ENCODE measurements around the gene ESX1. TPM values are rescaled to one million over a fixed set of nuclear protein-coding genes. Genes with fewer than 3 reads are reported as not detected.
"Not testable (repeated sequence)": the region's sequence is repeated elsewhere in the genome, so short reads cannot be mapped to it uniquely, and the experiment has no call there.

The ESX1 gene
- total RNA-seq, 1 experiment from 2014 or later, result not detected

DNA sequence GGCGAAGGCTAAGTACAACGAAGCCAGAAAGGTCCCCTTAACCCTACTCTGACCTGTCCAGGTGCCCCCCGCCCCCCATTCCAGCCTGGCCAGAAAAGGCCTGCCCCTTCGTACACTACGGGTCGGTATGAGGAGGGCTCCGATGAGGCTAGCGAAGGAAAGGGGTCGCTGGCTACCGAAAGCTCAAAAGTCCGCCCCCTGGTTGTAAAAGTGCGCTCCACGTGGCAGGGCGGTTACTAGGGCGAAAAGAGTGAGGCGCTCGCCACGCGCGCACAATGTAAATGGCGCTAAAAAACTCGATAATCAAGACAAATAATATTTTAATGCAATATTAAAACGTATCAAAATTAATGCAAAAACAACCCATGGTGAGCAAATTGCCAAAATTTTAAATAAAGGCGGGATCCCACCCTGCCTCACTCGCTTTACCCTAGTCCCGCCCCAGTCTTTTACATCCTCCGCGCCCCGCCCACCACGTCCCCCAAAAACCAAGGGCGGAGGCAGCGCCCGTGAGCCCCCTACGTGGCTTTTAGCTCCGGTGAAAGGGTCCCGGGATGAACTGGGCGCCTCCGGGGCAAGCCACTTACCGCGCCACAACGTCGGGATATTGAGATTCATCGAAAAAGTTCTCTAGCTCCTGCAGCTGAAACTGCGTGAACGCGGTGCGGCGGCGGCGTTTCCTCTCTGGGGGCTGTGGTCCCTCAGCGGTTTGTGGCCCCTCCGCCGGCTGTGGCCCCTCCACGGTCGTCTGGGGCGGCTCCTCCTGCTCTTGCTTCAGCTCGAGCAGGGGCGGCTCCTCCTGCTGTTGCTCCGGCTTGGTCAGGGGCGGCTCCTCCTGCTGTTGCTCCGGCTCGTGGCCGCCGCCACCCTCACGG lies 929 bp downstream of the ESX1 start:
- no TSS peak for BruUV-seq (replicated peaks)
- Mint-ChIP-seq H3K27me3 (ENCODE audit: insufficient read depth, unreplicated experiment) (peaks cover 23% of the 10 kb centered on the region), H3K4me1 (ENCODE audit: insufficient read depth, unreplicated experiment) (no peaks in the 10 kb centered on the region), H3K27ac (ENCODE audit: low read depth, unreplicated experiment) (no peak overlapping the region), H3K36me3 (ENCODE audit: insufficient read depth, unreplicated experiment) (no peaks in the 10 kb centered on the region), H3K9me3 (ENCODE audit: unreplicated experiment) (no peaks in the 10 kb centered on the region), H3K4me3 (ENCODE audit: unreplicated experiment) (peak overlapping the region; percentile 70)
- TF ChIP-seq, protein P1, sequence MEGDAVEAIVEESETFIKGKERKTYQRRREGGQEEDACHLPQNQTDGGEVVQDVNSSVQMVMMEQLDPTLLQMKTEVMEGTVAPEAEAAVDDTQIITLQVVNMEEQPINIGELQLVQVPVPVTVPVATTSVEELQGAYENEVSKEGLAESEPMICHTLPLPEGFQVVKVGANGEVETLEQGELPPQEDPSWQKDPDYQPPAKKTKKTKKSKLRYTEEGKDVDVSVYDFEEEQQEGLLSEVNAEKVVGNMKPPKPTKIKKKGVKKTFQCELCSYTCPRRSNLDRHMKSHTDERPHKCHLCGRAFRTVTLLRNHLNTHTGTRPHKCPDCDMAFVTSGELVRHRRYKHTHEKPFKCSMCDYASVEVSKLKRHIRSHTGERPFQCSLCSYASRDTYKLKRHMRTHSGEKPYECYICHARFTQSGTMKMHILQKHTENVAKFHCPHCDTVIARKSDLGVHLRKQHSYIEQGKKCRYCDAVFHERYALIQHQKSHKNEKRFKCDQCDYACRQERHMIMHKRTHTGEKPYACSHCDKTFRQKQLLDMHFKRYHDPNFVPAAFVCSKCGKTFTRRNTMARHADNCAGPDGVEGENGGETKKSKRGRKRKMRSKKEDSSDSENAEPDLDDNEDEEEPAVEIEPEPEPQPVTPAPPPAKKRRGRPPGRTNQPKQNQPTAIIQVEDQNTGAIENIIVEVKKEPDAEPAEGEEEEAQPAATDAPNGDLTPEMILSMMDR (IDR thresholded peaks at IDR 0.05; ENCODE audit: unreplicated experiment), result no peak
- DNase-seq (ENCODE audit: unreplicated experiment), result no peak
- ChIA-PET POLR2A (no interaction called here), CTCF (interaction anchor here (0.6 kb wide), 1 partner anchor 1451 kb away, joined by 3 read pairs; no protein-coding TSS in a partner anchor)
- intact Hi-C loops (cut with micrococcal nuclease), result no loop called here

DNA sequence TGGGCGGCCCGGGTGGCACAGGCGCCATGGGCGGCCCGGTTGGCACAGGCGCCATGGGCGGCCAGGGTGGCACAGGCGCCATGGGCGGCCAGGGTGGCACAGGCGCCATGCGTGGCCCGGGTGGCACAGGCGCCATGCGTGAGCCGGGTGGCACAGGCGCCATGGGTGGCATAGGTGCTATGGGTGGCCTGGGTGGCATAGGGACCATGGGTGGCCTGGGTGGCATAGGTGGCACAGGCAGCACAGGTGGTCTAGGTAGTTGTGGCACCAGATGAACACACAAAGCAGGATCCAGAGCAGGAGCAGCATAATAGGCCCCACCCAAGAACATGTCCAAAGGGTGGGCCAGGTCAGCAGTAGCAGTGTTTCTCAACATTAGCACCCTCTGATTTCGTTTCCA lies 4.3 kb downstream of the ESX1 start:
- H3K27ac Mint-ChIP-seq (ENCODE audit: low read depth, unreplicated experiment), result no peak overlapping the region
- ChIA-PET POLR2A (no interaction called here), CTCF (no interaction called here)
- H3K27me3 Mint-ChIP-seq (ENCODE audit: insufficient read depth, unreplicated experiment), result peaks cover 47% of the 10 kb centered on the region
- no peaks in the 10 kb centered on the region for H3K36me3 Mint-ChIP-seq (ENCODE audit: insufficient read depth, unreplicated experiment)
- no peaks in the 10 kb centered on the region for H3K9me3 Mint-ChIP-seq (ENCODE audit: unreplicated experiment)
- DNase-seq (ENCODE audit: unreplicated experiment), result no peak
- intact Hi-C loops (cut with micrococcal nuclease), result no loop called here
- no TSS peak for BruUV-seq (replicated peaks)
- TF ChIP-seq, protein P1 (IDR thresholded peaks at IDR 0.05; ENCODE audit: unreplicated experiment), result no peak
- H3K4me3 Mint-ChIP-seq (ENCODE audit: unreplicated experiment), result no peak overlapping the region
- no peaks in the 10 kb centered on the region for H3K4me1 Mint-ChIP-seq (ENCODE audit: insufficient read depth, unreplicated experiment)

DNA sequence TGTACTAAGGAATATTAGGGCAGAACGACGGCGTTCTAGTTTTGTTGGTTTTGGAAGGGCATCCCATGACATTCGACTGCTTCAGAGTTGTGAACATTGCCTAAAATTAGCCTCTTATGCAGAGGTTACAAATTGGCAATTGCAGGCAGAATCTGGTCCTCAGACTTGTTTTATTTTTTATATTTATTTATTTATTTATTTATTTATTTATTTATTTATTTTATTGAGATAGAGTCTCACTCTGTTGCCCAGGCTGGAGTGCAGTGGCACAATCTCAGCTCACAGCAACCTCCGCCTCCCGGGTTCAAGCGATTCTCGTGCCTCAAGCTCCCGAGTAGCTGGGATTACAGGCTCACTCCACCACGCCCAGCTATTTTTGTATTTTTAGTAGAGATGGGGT lies 24.7 kb downstream of the ESX1 start:
- CTCF ChIA-PET, result interaction anchor here (0.6 kb wide), 1 partner anchor 13 kb away, joined by 3 read pairs; no protein-coding TSS in a partner anchor
- BruUV-seq (replicated peaks); H3K36me3 Mint-ChIP-seq (ENCODE audit: insufficient read depth, unreplicated experiment); intact Hi-C loops (cut with micrococcal nuclease); H3K4me1 Mint-ChIP-seq (ENCODE audit: insufficient read depth, unreplicated experiment); POLR2A ChIA-PET; DNase-seq (ENCODE audit: unreplicated experiment); H3K9me3 Mint-ChIP-seq (ENCODE audit: unreplicated experiment); H3K27ac Mint-ChIP-seq (ENCODE audit: low read depth, unreplicated experiment); H3K4me3 Mint-ChIP-seq (ENCODE audit: unreplicated experiment): not testable (repeated sequence)
- H3K27me3 Mint-ChIP-seq (ENCODE audit: insufficient read depth, unreplicated experiment), result peaks cover 36% of the 10 kb centered on the region

DNA sequence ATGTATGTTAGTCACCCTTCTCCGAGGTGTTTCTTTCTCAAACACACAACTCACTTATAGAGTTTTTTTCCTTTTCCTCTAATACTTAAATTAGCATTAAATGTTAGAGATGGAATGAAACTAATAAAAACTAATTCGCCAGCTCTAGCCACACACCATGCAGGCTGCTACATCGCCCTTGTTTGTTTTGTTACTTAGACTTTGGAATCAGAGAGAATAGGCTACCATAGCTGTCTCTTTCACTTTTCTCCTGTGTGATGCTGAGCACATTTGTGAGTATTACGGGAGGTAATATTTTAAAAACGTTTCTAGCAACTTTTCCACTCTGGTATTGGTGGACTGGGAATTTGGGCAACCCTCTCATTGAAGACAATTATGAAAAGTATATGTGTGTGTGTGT lies 43.5 kb downstream of the ESX1 start:
- Mint-ChIP-seq H3K36me3 (ENCODE audit: insufficient read depth, unreplicated experiment) (no peaks in the 10 kb centered on the region), H3K4me1 (ENCODE audit: insufficient read depth, unreplicated experiment) (no peaks in the 10 kb centered on the region), H3K27ac (ENCODE audit: low read depth, unreplicated experiment) (no peak overlapping the region), H3K4me3 (ENCODE audit: unreplicated experiment) (no peak overlapping the region), H3K27me3 (ENCODE audit: insufficient read depth, unreplicated experiment) (peaks cover 30% of the 10 kb centered on the region), H3K9me3 (ENCODE audit: unreplicated experiment) (no peaks in the 10 kb centered on the region)
- intact Hi-C loops (cut with micrococcal nuclease), result no loop called here
- POLR2A ChIA-PET, result interaction anchor here (0.7 to 1.0 kb wide), 2 partner anchors 10 to 834 kb away, joined by 3 read pairs; no protein-coding TSS in a partner anchor
- CTCF ChIA-PET, result interaction anchor here (0.6 to 1.5 kb wide), 2 partner anchors 16 to 27 kb away, joined by 3 to 6 read pairs; no protein-coding TSS in a partner anchor
- TF ChIP-seq, protein P1 (IDR thresholded peaks at IDR 0.05; ENCODE audit: unreplicated experiment), result no peak
- no TSS peak for BruUV-seq (replicated peaks)
- DNase-seq (ENCODE audit: unreplicated experiment), result no peak

Measured in MCF 10A (cell line).